ENCODE data around the gene GLYR1. TPM values are rescaled to one million over a fixed set of nuclear protein-coding genes. Genes with fewer than 3 reads are reported as not detected.
A peak's percentile ranks its signal among the peaks of the same experiment; 100 is the strongest.

GLYR1 gene
- total RNA-seq, 1 donor from 2014 or later, result 42.7 TPM

- Histone ChIP-seq H3K36me3 (ENCODE audit: control insufficient read depth, insufficient read depth, low read length) (peaks cover 1% of the 10 kb centered on the region), H3K4me3 (ENCODE audit: low read depth, low read length) (no peak overlapping the region), H3K27me3 (ENCODE audit: control insufficient read depth, insufficient read depth, low read length) (no peaks in the 10 kb centered on the region)
- DNase-seq (ENCODE audit: low read depth), result no peak
- TF ChIP-seq CTCF (IDR thresholded peaks at IDR 0.05; ENCODE audit: insufficient read depth, low read length, poor library complexity, severe bottlenecking), result no peak
Observed at GRCh38 chr16:4803898-4804762, 43.0 kb downstream of the GLYR1 start.

GRCh38 chr16:4803401-4803844, 43.7 kb downstream of the GLYR1 start:
- no peak overlapping the region for H3K4me3 ChIP-seq (ENCODE audit: low read depth, low read length)
- DNase-seq (ENCODE audit: low read depth), result no peak
- H3K27me3 ChIP-seq (ENCODE audit: control insufficient read depth, insufficient read depth, low read length), result no peaks in the 10 kb centered on the region
- peaks cover 1% of the 10 kb centered on the region for H3K36me3 ChIP-seq (ENCODE audit: control insufficient read depth, insufficient read depth, low read length)
- no peak for TF ChIP-seq CTCF (IDR thresholded peaks at IDR 0.05; ENCODE audit: insufficient read depth, low read length, poor library complexity, severe bottlenecking)

- Histone ChIP-seq H3K4me3 (ENCODE audit: low read depth, low read length) (peak overlapping the region; percentile 72), H3K27me3 (ENCODE audit: control insufficient read depth, insufficient read depth, low read length) (no peaks in the 10 kb centered on the region), H3K36me3 (ENCODE audit: control insufficient read depth, insufficient read depth, low read length) (peaks cover 1% of the 10 kb centered on the region)
- DNase-seq (ENCODE audit: low read depth), result peak; percentile 62
- no peak for TF ChIP-seq CTCF (IDR thresholded peaks at IDR 0.05; ENCODE audit: insufficient read depth, low read length, poor library complexity, severe bottlenecking)
Observed at GRCh38 chr16:4802659-4803287, 44.3 kb downstream of the GLYR1 start.

GRCh38 chr16:4801962-4802658, 45.0 kb downstream of the GLYR1 start, which contains the start of gene ROGDI:
Gene ROGDI (minus strand): TSS chr16:4802633. CDS start chr16:4802571, 62 bp downstream.
- peak; percentile 31 for DNase-seq (ENCODE audit: low read depth)
- TF ChIP-seq CTCF (IDR thresholded peaks at IDR 0.05; ENCODE audit: insufficient read depth, low read length, poor library complexity, severe bottlenecking), result no peak
- Histone ChIP-seq H3K36me3 (ENCODE audit: control insufficient read depth, insufficient read depth, low read length) (peaks cover 1% of the 10 kb centered on the region), H3K4me3 (ENCODE audit: low read depth, low read length) (peak within 1 kb of the TSS; percentile 72), H3K27me3 (ENCODE audit: control insufficient read depth, insufficient read depth, low read length) (no peaks in the 10 kb centered on the region)

GRCh38 chr16:4801051-4801961, 45.8 kb downstream of the GLYR1 start:
- Histone ChIP-seq H3K36me3 (ENCODE audit: control insufficient read depth, insufficient read depth, low read length) (peaks cover 1% of the 10 kb centered on the region), H3K4me3 (ENCODE audit: low read depth, low read length) (peak overlapping the region; percentile 72), H3K27me3 (ENCODE audit: control insufficient read depth, insufficient read depth, low read length) (no peaks in the 10 kb centered on the region)
- DNase-seq (ENCODE audit: low read depth), result no peak
- TF ChIP-seq CTCF (IDR thresholded peaks at IDR 0.05; ENCODE audit: insufficient read depth, low read length, poor library complexity, severe bottlenecking), result no peak
